Stimulated activated CD4-positive, alpha-beta T cell treated with anti-CD3 and anti-CD28 coated beads, Interleukin-15, amount 100 ng/mL, for 24 hours (primary cell): Measurements from ENCODE around the gene ATG2A.
A peak's percentile ranks its signal among the peaks of the same experiment; 100 is the strongest.

ENCODE experiments used
- DNase-seq: peaks from one replicate; pipeline ENCODE4 v3.0.0-alpha.2; 2020

Gene ATG2A

GRCh38 chr11:64883575-64883974 lies 33.4 kb downstream of the ATG2A start:
- DNase-seq = no peak

GRCh38 chr11:64882243-64882642 lies 34.8 kb downstream of the ATG2A start:
- no peak for DNase-seq

- DNase-seq = no peak
Observed at GRCh38 chr11:64881476-64881875, 35.5 kb downstream of the ATG2A start.

GRCh38 chr11:64880240-64881001 lies 36.6 kb downstream of the ATG2A start:
- no peak for DNase-seq

GRCh38 chr11:64879244-64879900 lies 37.6 kb downstream of the ATG2A start:
- no peak for DNase-seq

GRCh38 chr11:64878494-64879243 lies 38.3 kb downstream of the ATG2A start, which contains the start of gene EHD1:
Gene EHD1, minus strand, starts transcription at chr11:64878621. Its CDS starts 157 bp downstream, at chr11:64878464.
- DNase-seq = peak; percentile 100

GRCh38 chr11:64878223-64878493 lies 38.9 kb downstream of the ATG2A start:
- no peak for DNase-seq

- peak; percentile 66 for DNase-seq
Observed at GRCh38 chr11:64877390-64878222, 39.4 kb downstream of the ATG2A start.

- peak; percentile 42 for DNase-seq
Observed at GRCh38 chr11:64876835-64877341, 40.1 kb downstream of the ATG2A start.

- peak; percentile 66 for DNase-seq
Observed at GRCh38 chr11:64876229-64876750, 40.7 kb downstream of the ATG2A start.

- DNase-seq = no peak
Observed at GRCh38 chr11:64875369-64876228, 41.4 kb downstream of the ATG2A start.

- DNase-seq = no peak
Observed at GRCh38 chr11:64874308-64875240, 42.4 kb downstream of the ATG2A start.

- DNase-seq = no peak
Observed at GRCh38 chr11:64872790-64873488, 44.1 kb downstream of the ATG2A start.

- DNase-seq = no peak
Observed at GRCh38 chr11:64871492-64871891, 45.5 kb downstream of the ATG2A start.

- no peak for DNase-seq
Observed at GRCh38 chr11:64870893-64871466, 46.0 kb downstream of the ATG2A start.

GRCh38 chr11:64870176-64870892 lies 46.7 kb downstream of the ATG2A start:
- no peak for DNase-seq

GRCh38 chr11:64869571-64870175 lies 47.3 kb downstream of the ATG2A start:
- no peak for DNase-seq
